Transverse colon (tissue), 4 donors: Measurements from ENCODE around the gene MAML1.

Source experiments
- CTCF ChIP-seq, 5 experiments: fragments of 200-600 bp in 3 of 5; fragments of 450-650 bp in 2 of 5; sonication (generic) in 3 of 5; IDR thresholded peaks; 1 replicate in 2 of 5; 2 replicates in 3 of 5; pipeline ENCODE4 v1.5.1; 2016 to 2017; ENCODE audit warnings: antibody characterized with exemption in 5 of 5, inconsistent platforms in 3 of 5, mild to moderate bottlenecking in 2 of 5, moderate library complexity in 1 of 5
- POLR2A ChIP-seq: fragments of 450-650 bp; IDR thresholded peaks from one replicate; pipeline ENCODE4 v1.6.1; 2016; ENCODE audit warnings: antibody characterized with exemption, mild to moderate bottlenecking, moderate library complexity
- POLR2AphosphoS5 ChIP-seq, 3 donors: sonication (generic); formaldehyde crosslinking; IDR thresholded peaks; one replicate each; pipeline ENCODE4 v1.6.1; 2016; ENCODE audit warnings: antibody characterized with exemption in 3 of 3

GRCh38 chr5:179796877-179797608 lies 64.4 kb downstream of the MAML1 start:
- TF ChIP-seq CTCF (IDR thresholded peaks at IDR 0.05) (no peak), POLR2A (no peak), POLR2AphosphoS5 (IDR thresholded peaks at IDR 0.05) (no peak)
